HCT116 (cell line): ENCODE results near the gene RAB11A. TPM values are rescaled to one million over a fixed set of nuclear protein-coding genes. Genes with fewer than 3 reads are reported as not detected.

ENCODE experiments used
- ATAC-seq: fragments of 200-7000 bp; cut with Tn5 transposase; 2 replicates; pipeline ENCODE4 v1.9.1; 2020; ENCODE audit warnings: mild to moderate bottlenecking, moderate library complexity
- BruUV-seq: library from RNA; stranded (reverse); fragments of 400-500 nt; replicated peaks from 2 replicates; lab custom pipeline; 2021; lab: Mats Ljungman, UMichigan
- CTCF ChIA-PET: fragments of 300-600 bp; sonication (Branson Sonifier 250); formaldehyde crosslinking; loops from one replicate; lab custom pipeline; 2021; ENCODE audit warnings: antibody characterized with exemption; lab: Charles Lee
- POLR2A ChIA-PET: fragments of 300-600, 350-600 bp; sonication (Branson Sonifier 250); formaldehyde crosslinking; loops from one replicate; lab custom pipeline; 2021; ENCODE audit warnings: antibody characterized with exemption; lab: Charles Lee
- RAD21 ChIA-PET, 2 experiments: fragments of 300-600 bp; sonication (Branson Sonifier 250); formaldehyde crosslinking; loops; one replicate each; lab custom pipeline; 2023; ENCODE audit warnings: low total read pairs in 2 of 2; ENCODE audit not compliant: uncharacterized antibody in 2 of 2, unreplicated experiment in 2 of 2, low non-redundant PET in 1 of 2; lab: Charles Lee
- DNase-seq: peaks from one replicate; pipeline ENCODE4 v3.0.0-alpha.2; 2010; ENCODE audit warnings: low read depth, low spot score
- H2AFZ ChIP-seq: fragments of 200-600 bp; shearing (Covaris generic), sonication (generic); 2 replicates; pipeline ENCODE4 v1.6.1; 2017; ENCODE audit warnings: low read depth, mixed run types, mixed read lengths, antibody characterized with exemption, low read length; ENCODE audit not compliant: poor library complexity, severe bottlenecking
- H3K27ac ChIP-seq: 2 replicates; pipeline ENCODE4 v1.5.1; 2012; ENCODE audit warnings: low read depth, low read length
- H3K27me3 ChIP-seq: fragments of 200-600 bp; sonication (generic); 2 replicates; pipeline ENCODE4 v1.6.1; 2016; ENCODE audit warnings: mixed run types, low read length, mixed read lengths; ENCODE audit not compliant: insufficient read depth
- H3K36me3 ChIP-seq, 2 experiments: fragments of 200-500 bp in 1 of 2; fragments of 200-600 bp in 1 of 2; sonication (Bioruptor generic) in 1 of 2; sonication (generic) in 1 of 2; 2 replicates each; pipeline versions ENCODE4 v1.5.1 to v1.6.1; 2014 to 2016; ENCODE audit warnings: low read length in 2 of 2, inconsistent platforms in 1 of 2, mixed read lengths in 1 of 2, mixed run types in 1 of 2; ENCODE audit not compliant: insufficient read depth in 2 of 2, control insufficient read depth in 1 of 2
- H3K4me1 ChIP-seq, 2 experiments: fragments of 200-600 bp in 1 of 2; sonication (generic) in 1 of 2; 2 replicates each; pipeline versions ENCODE4 v1.5.1 to v1.6.1; 2012 to 2017; ENCODE audit warnings: low read length in 2 of 2, inconsistent platforms in 1 of 2, mild to moderate bottlenecking in 1 of 2, mixed read lengths in 1 of 2, mixed run types in 1 of 2, moderate library complexity in 1 of 2; ENCODE audit not compliant: insufficient read depth in 2 of 2, control insufficient read depth in 1 of 2
- H3K4me2 ChIP-seq: fragments of 200-600 bp; sonication (generic); 2 replicates; pipeline ENCODE4 v1.6.1; 2017; ENCODE audit warnings: mixed run types, low read length, mixed read lengths
- H3K4me3 ChIP-seq, 2 experiments: fragments of 200-600 bp in 1 of 2; sonication (generic) in 1 of 2; replicated peaks in 1 of 2; 2 replicates each; pipeline ENCODE4 v1.5.1; 2011 to 2016; ENCODE audit warnings: low read length in 2 of 2, control low read depth in 1 of 2, low read depth in 1 of 2, mild to moderate bottlenecking in 1 of 2, mixed read lengths in 1 of 2, mixed run types in 1 of 2
- H3K79me2 ChIP-seq: fragments of 200-600 bp; sonication (generic); 2 replicates; pipeline ENCODE4 v1.6.1; 2017; ENCODE audit warnings: mild to moderate bottlenecking, mixed run types, low read length, moderate library complexity, mixed read lengths; ENCODE audit not compliant: insufficient read depth
- H3K9ac ChIP-seq: fragments of 200-600 bp; sonication (generic); 2 replicates; pipeline ENCODE4 v1.6.1; 2016; ENCODE audit warnings: low read length, mixed read lengths
- H3K9me2 ChIP-seq: fragments of 200-600 bp; sonication (generic), shearing (Covaris generic); 2 replicates; pipeline ENCODE4 v1.6.1; 2017; ENCODE audit warnings: mixed run types, mild to moderate bottlenecking, moderate library complexity; ENCODE audit not compliant: insufficient read depth
- H3K9me3 ChIP-seq, 2 experiments: fragments of 200-500 bp in 1 of 2; fragments of 200-600 bp in 1 of 2; sonication (Bioruptor generic) in 1 of 2; sonication (generic) in 1 of 2; 2 replicates each; pipeline ENCODE4 v1.6.1; 2014 to 2017; ENCODE audit warnings: low read length in 2 of 2, mixed read lengths in 2 of 2, inconsistent platforms in 1 of 2, low read depth in 1 of 2, mild to moderate bottlenecking in 1 of 2, mixed run types in 1 of 2, moderate library complexity in 1 of 2; ENCODE audit not compliant: control insufficient read depth in 1 of 2, insufficient read depth in 1 of 2
- H4K20me1 ChIP-seq: fragments of 200-600 bp; sonication (generic), shearing (Covaris generic); 2 replicates; pipeline ENCODE4 v1.6.1; 2017; ENCODE audit warnings: mixed run types, mild to moderate bottlenecking, moderate library complexity; ENCODE audit not compliant: insufficient read depth
- CEBPB ChIP-seq: IDR thresholded peaks from 2 replicates; pipeline ENCODE4 v1.6.1; 2012; ENCODE audit warnings: low read depth
- CTCF ChIP-seq, 3 experiments: fragments of 200-600 bp in 1 of 3; sonication (generic) in 1 of 3; IDR thresholded peaks in 2 of 3; conservative IDR thresholded peaks in 1 of 3; 2 replicates each; pipeline ENCODE4 v1.5.1; 2012 to 2017; ENCODE audit warnings: low read depth in 2 of 3, low read length in 2 of 3, antibody characterized with exemption in 1 of 3, borderline replicate concordance in 1 of 3, control low read depth in 1 of 3, mild to moderate bottlenecking in 1 of 3, mixed read lengths in 1 of 3, mixed run types in 1 of 3, moderate library complexity in 1 of 3; ENCODE audit not compliant: insufficient read depth in 1 of 3
- EGR1 ChIP-seq: IDR thresholded peaks from 2 replicates; pipeline ENCODE4 v1.6.1; 2012; ENCODE audit warnings: low read depth
- ELF1 ChIP-seq: IDR thresholded peaks from 2 replicates; pipeline ENCODE4 v1.6.1; 2012; ENCODE audit warnings: low read depth, borderline replicate concordance
- EZH2 ChIP-seq: fragments of 200-600 bp; sonication (generic); IDR thresholded peaks from 2 replicates; pipeline ENCODE4 v1.6.1; 2017; ENCODE audit warnings: antibody characterized with exemption, mixed run types
- FOSL1 ChIP-seq: IDR thresholded peaks from 2 replicates; pipeline ENCODE4 v1.6.1; 2012; ENCODE audit warnings: low read depth
- JUND ChIP-seq: IDR thresholded peaks from 2 replicates; pipeline ENCODE4 v1.6.1; 2012
- POLR2A ChIP-seq: IDR thresholded peaks from 2 replicates; pipeline ENCODE4 v1.7.0; 2011; ENCODE audit warnings: borderline replicate concordance; ENCODE audit not compliant: insufficient read depth, insufficient read length; ENCODE audit errors: extremely low read depth
- POLR2AphosphoS5 ChIP-seq: IDR thresholded peaks from 2 replicates; pipeline ENCODE4 v1.6.1; 2011; ENCODE audit warnings: mild to moderate bottlenecking, low read depth, low read length, moderate library complexity
- SIN3A ChIP-seq: IDR thresholded peaks from 2 replicates; pipeline ENCODE4 v1.6.1; 2012; ENCODE audit warnings: low read depth
- SP1 ChIP-seq: IDR thresholded peaks from 2 replicates; pipeline ENCODE4 v1.6.1; 2012; ENCODE audit warnings: low read depth
- TCF7L2 ChIP-seq: IDR thresholded peaks from 2 replicates; pipeline ENCODE4 v1.7.0; 2011; ENCODE audit warnings: borderline replicate concordance, inconsistent platforms; ENCODE audit not compliant: insufficient read depth, insufficient read length; ENCODE audit errors: extremely low read depth
- ZBTB33 ChIP-seq: IDR thresholded peaks from 2 replicates; pipeline ENCODE4 v1.6.1; 2011; ENCODE audit warnings: mild to moderate bottlenecking, low read length, moderate library complexity; ENCODE audit not compliant: insufficient replicate concordance; ENCODE audit errors: extremely low read depth
- ZFX ChIP-seq: fragments of 450-650 bp; IDR thresholded peaks from 2 replicates; pipeline ENCODE4 v1.6.1; 2017
- ZNF274 ChIP-seq: fragments of 200-500 bp; sonication (Bioruptor generic); IDR thresholded peaks from 2 replicates; pipeline ENCODE4 v1.6.1; 2014; ENCODE audit warnings: mild to moderate bottlenecking, low read depth, low read length, inconsistent platforms
- intact Hi-C: fragments of 100-400 bp; cut with micrococcal nuclease; formaldehyde crosslinking; loops from 2 replicates; pipeline ENCODE4 v1.10.0; 2022
- total RNA-seq: library from RNA; stranded (reverse); gene quantifications from one replicate; pipeline ENCODE4 v1.2.1, GENCODE V29; 2021; ENCODE audit not compliant: unreplicated experiment
- TF ChIP-seq, protein P1 (sequence below): IDR thresholded peaks from 2 replicates; pipeline ENCODE4 v1.6.1; 2012
- TF ChIP-seq, protein P2 (sequence below): IDR thresholded peaks from 2 replicates; pipeline ENCODE4 v1.6.1; 2012; ENCODE audit warnings: low read depth

Gene RAB11A
- total RNA-seq, 1 experiment from 2014 or later: 234 TPM

DNA sequence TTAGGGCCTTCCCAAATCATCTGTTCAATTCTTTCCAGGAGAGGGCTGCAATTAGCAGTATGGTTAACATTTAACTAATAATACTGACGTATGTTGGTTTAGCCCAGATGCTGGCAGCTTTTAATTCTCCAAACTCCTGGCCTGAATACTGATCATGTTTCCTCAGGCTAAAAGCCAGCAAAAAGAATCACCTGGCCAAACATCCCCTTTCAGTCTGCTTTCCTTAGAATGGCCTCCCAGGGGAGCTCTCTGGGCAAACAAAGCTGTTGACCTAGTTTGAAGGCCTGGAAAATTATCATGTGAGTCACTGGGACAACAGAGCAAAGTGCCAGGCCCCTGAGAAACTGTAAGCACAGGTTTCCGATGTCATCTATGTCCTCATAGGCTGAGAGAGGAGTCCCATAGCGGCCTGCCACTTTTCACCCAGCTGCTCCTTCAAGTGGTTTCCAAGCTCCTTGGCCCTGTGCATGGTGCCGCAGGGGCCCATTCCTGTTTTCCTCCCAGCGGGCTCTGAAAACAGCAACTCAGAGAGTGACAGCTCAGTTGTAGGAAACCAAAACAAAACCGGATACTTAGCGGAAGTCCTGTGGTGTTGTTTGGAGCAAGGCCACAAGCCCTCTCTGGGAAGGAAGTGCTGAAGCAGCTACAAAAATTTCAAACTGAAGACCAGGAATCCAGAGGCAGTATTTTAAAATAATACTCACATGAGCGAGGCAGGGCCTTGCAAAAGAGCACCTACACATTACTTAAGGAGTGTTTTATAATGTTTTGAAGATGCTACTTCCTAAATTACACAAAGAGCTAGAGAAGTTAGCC is 36.5 kb upstream of the RAB11A start:
- ChIA-PET CTCF (interaction anchor here (0.7 to 3.0 kb wide), 16 partner anchors 9 to 432 kb away, joined by 3 to 18 read pairs (median 4); partner anchors contain the start of genes INTS14 and RAB11A), RAD21 (interaction anchor here in 1 of 2 experiments (1.1 to 1.4 kb wide), 2 partner anchors 24 to 222 kb away, joined by 3 read pairs; partner anchors contain the start of gene INTS14), POLR2A (interaction anchor here (0.5 to 1.5 kb wide), 9 partner anchors 8 to 411 kb away, joined by 3 to 7 read pairs (median 3); partner anchors contain the start of genes INTS14 and RAB11A)
- H3K9me2 ChIP-seq: no peaks in the 10 kb centered on the region
- no peak overlapping the region for H3K4me3 ChIP-seq
- peak; percentile 82 for ATAC-seq
- peak overlapping the region; percentile 59 for H2AFZ ChIP-seq
- BruUV-seq: no TSS peak
- H3K4me2 ChIP-seq: peak overlapping the region; percentile 54
- DNase-seq: peak; percentile 83
- intact Hi-C loops: loop anchor here (10.0 kb wide), 1 partner anchor 518 kb away; no protein-coding TSS in a partner anchor
- H3K27me3 ChIP-seq: no peaks in the 10 kb centered on the region
- H3K9ac ChIP-seq: peak overlapping the region; percentile 17; the same call in 1 of the 2 replicates
- H3K36me3 ChIP-seq: no peaks in the 10 kb centered on the region
- H4K20me1 ChIP-seq: no peaks in the 10 kb centered on the region
- no peaks in the 10 kb centered on the region for H3K79me2 ChIP-seq
- H3K9me3 ChIP-seq: no peaks in the 10 kb centered on the region
- peaks cover 26 to 27% of the 10 kb centered on the region in 2 experiments for H3K4me1 ChIP-seq
- peak overlapping the region; percentile 60 for H3K27ac ChIP-seq
- TF ChIP-seq CEBPB (0 out of 2 replicates have a peak, but pooled peaks have one; percentile 16), ZFX (peak; percentile 29; the same call in 1 of the 2 replicates), EGR1 (no peak), FOSL1 (peak; percentile 62), TCF7L2 (no peak), SP1 (peak; percentile 63), ZNF274 (no peak), CTCF (IDR thresholded peaks at IDR 0.05 in 2 of 3, conservative IDR thresholded peaks at IDR 0.05 in 1 of 3; ENCODE audit: borderline replicate concordance in 1 of 3, insufficient read depth in 1 of 3, low read depth in 2 of 3, low read length in 2 of 3) (peak in 2 of 3 experiments; percentile 22 to 27; a peak in 3 of 6 replicates), ELF1 (no peak; the same call in 1 of the 2 replicates), SIN3A (0 out of 2 replicates have a peak, but pooled peaks have one; percentile 25), POLR2AphosphoS5 (no peak; the same call in 1 of the 2 replicates), JUND (peak; percentile 62), ZBTB33 (no peak), POLR2A (no peak), EZH2 (no peak)
- TF ChIP-seq, protein P1, sequence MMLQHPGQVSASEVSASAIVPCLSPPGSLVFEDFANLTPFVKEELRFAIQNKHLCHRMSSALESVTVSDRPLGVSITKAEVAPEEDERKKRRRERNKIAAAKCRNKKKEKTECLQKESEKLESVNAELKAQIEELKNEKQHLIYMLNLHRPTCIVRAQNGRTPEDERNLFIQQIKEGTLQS: no peak
- TF ChIP-seq, protein P2, sequence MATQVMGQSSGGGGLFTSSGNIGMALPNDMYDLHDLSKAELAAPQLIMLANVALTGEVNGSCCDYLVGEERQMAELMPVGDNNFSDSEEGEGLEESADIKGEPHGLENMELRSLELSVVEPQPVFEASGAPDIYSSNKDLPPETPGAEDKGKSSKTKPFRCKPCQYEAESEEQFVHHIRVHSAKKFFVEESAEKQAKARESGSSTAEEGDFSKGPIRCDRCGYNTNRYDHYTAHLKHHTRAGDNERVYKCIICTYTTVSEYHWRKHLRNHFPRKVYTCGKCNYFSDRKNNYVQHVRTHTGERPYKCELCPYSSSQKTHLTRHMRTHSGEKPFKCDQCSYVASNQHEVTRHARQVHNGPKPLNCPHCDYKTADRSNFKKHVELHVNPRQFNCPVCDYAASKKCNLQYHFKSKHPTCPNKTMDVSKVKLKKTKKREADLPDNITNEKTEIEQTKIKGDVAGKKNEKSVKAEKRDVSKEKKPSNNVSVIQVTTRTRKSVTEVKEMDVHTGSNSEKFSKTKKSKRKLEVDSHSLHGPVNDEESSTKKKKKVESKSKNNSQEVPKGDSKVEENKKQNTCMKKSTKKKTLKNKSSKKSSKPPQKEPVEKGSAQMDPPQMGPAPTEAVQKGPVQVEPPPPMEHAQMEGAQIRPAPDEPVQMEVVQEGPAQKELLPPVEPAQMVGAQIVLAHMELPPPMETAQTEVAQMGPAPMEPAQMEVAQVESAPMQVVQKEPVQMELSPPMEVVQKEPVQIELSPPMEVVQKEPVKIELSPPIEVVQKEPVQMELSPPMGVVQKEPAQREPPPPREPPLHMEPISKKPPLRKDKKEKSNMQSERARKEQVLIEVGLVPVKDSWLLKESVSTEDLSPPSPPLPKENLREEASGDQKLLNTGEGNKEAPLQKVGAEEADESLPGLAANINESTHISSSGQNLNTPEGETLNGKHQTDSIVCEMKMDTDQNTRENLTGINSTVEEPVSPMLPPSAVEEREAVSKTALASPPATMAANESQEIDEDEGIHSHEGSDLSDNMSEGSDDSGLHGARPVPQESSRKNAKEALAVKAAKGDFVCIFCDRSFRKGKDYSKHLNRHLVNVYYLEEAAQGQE: no peak
